HG02759 (cell line): ENCODE results near the gene IL11RA.

Source experiments
- ATAC-seq: cut with Tn5 transposase; IDR thresholded peaks from one replicate; pipeline ENCODE4 v1.9.1; 2021; ENCODE audit warnings: mild to moderate bottlenecking, moderate library complexity; ENCODE audit not compliant: unreplicated experiment

Gene IL11RA

GRCh38 chr9:34684816-34685215 lies 32.8 kb downstream of the IL11RA start:
- no peak for ATAC-seq

GRCh38 chr9:34685591-34685990 lies 33.6 kb downstream of the IL11RA start:
- no peak for ATAC-seq

GRCh38 chr9:34686231-34686630 lies 34.2 kb downstream of the IL11RA start:
- ATAC-seq, result no peak

- ATAC-seq, result no peak
Measured at GRCh38 chr9:34686732-34687131, 34.7 kb downstream of the IL11RA start.

- ATAC-seq, result no peak
Measured at GRCh38 chr9:34687276-34688030, 35.5 kb downstream of the IL11RA start.

GRCh38 chr9:34688329-34689115 lies 36.5 kb downstream of the IL11RA start:
- no peak for ATAC-seq

- ATAC-seq, result no peak
Measured at GRCh38 chr9:34689116-34689470, 37.1 kb downstream of the IL11RA start.

- no peak for ATAC-seq
Measured at GRCh38 chr9:34689512-34689911, 37.5 kb downstream of the IL11RA start.

GRCh38 chr9:34690983-34691935 lies 39.3 kb downstream of the IL11RA start, which contains the start of gene CCL19:
Gene CCL19 (minus strand): TSS chr9:34691276. CDS start chr9:34691139, 137 bp downstream.
- no peak for ATAC-seq

GRCh38 chr9:34691936-34692315 lies 39.9 kb downstream of the IL11RA start:
- ATAC-seq, result no peak

- no peak for ATAC-seq
Measured at GRCh38 chr9:34693560-34693959, 41.6 kb downstream of the IL11RA start.

GRCh38 chr9:34694811-34695210 lies 42.8 kb downstream of the IL11RA start:
- no peak for ATAC-seq

- peak; percentile 63 for ATAC-seq
Measured at GRCh38 chr9:34701023-34701768, 49.2 kb downstream of the IL11RA start.

GRCh38 chr9:34701769-34702736 lies 50.1 kb downstream of the IL11RA start:
- peak; percentile 78 for ATAC-seq

GRCh38 chr9:34707130-34707529 lies 55.1 kb downstream of the IL11RA start:
- ATAC-seq, result no peak

GRCh38 chr9:34709196-34709978 lies 57.4 kb downstream of the IL11RA start:
- ATAC-seq, result no peak

- ATAC-seq, result no peak
Measured at GRCh38 chr9:34710023-34710422, 58.0 kb downstream of the IL11RA start, which contains the start of gene CCL21. Gene CCL21 (minus strand): TSS chr9:34710136. CDS start chr9:34710066, 70 bp downstream.
